ENCODE results near the gene PRR14. TPM values are rescaled to one million over a fixed set of nuclear protein-coding genes. Genes with fewer than 3 reads are reported as not detected.

The PRR14 gene
- total RNA-seq, 2 experiments from 2014 or later = 76.8 to 77.8 TPM

DNA sequence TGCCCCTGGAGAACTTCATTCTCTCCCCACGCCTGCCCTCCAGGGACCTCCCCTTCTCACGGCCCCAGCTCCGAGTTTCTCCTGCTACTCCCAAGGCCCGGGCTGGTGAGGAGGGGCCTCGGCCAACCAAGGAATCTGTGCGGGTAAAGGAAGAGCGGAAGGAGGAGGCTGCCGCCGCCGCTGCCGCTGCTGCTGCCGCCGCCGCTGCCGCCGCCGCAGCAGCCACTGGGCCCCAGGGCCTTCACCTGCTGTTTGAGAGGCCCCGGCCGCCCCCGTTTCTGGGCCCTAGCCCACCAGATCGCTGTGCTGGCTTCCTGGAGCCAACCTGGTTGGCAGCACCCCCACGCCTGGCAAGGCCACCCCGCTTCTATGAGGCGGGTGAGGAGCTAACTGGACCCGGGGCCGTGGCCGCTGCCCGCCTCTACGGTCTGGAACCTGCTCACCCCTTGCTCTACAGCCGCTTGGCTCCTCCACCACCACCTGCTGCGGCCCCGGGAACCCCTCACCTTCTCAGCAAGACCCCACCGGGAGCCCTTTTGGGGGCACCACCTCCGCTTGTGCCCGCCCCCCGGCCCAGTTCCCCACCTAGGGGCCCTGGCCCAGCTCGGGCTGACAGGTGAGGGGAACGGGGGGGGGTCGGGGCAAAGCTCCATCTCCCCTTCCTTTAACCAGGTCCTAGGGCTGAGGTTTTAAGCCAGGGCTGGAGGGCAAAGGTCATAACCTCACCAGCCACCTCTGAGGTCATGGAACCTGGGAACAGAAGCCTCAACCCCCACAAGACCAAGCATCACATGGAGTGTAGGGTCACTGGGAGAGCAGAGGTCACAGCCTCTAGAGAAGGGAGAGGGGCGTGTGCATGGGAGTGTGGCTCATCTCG is 18.5 kb downstream of the PRR14 start:
- DNase-seq (no peak), ATAC-seq (no peak)
- Mint-ChIP-seq H3K27me3 (no peaks in the 10 kb centered on the region), H3K4me3 (no peak overlapping the region), H3K9me3 (ENCODE audit: low read depth) (no peaks in the 10 kb centered on the region), H3K27ac (no peak overlapping the region), H3K36me3 (ENCODE audit: low read depth) (peaks cover 36% of the 10 kb centered on the region), H3K4me1 (peaks cover 2% of the 10 kb centered on the region)
- CTCF ChIA-PET = no interaction called here
- intact Hi-C loops (cut with DNase I, micrococcal nuclease) = no loop called here
- POLR2A ChIA-PET = no interaction called here

DNA sequence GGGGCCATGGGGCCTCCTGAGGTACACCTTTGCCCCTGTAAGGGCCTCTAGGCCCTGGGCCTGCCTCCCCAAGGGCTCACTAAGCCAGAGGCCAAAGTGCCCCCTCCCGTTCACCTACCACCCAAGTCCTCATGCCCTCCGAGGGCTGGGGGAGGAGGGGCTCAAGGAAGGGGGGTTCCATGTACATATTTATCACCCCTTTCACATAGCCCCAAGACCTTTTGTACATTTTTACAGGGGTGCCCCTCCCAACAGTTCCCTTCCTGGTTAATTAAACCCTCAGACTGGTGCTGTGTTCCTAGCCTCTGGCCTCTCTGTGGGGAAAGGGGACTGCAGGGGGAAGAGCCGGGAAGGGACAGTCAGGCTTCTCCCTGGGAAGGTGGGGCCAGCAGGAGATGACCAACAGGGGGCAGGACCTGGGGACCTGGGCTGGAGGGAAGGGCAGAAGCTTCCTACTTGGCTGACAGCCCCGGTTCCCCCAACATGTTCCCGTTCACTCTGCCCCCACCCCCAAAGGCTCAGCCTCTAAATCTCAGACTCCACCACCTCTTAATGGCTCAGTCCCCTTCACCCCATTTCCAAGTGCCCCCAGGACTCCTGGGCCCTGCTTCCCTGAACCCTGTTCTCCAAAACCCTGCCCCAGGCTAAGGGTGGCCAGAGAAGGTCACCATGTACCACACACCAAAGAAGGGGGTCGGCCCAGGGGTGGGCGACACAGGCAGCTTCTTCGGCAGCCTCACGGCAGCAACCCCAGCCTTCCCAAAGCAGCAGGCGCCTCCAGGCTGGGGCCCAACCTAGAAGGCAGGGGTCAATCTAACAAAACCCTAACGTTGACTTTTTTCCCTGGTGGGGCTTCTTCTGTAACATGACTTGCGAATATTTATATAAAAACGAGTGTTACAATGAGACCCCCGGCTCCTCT is 19.4 kb downstream of the PRR14 start:
- POLR2A ChIA-PET = no interaction called here

DNA sequence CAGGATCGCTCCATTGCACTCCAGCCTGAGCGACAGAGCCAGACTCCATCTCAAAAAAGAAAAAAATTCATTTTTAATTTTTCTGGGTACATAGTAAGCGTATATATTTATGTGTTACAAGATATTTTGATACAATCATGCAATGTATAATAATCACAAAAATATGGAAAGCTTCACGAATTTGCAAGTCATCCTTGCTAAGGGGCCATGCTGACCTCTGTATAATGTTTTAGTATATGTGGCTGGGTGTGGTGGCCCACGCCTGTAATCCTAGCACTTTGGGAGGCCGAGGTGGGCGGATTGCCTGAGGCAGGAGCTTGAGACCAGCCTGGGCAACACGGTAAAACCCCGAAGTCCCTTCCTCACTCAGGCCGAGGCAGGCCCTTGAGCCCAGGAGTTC is 24.4 kb downstream of the PRR14 start:
- intact Hi-C loops (cut with DNase I, micrococcal nuclease) = no loop called here
- POLR2A ChIA-PET = no interaction called here
- no peaks in the 10 kb centered on the region for H3K9me3 Mint-ChIP-seq (ENCODE audit: low read depth)

More for the DNA sequence above, 19.4 kb downstream of the PRR14 start:
- Mint-ChIP-seq H3K4me1 (peaks cover 2% of the 10 kb centered on the region), H3K9me3 (ENCODE audit: low read depth) (no peaks in the 10 kb centered on the region), H3K4me3 (no peak overlapping the region), H3K27me3 (no peaks in the 10 kb centered on the region), H3K27ac (no peak overlapping the region), H3K36me3 (ENCODE audit: low read depth) (peaks cover 32% of the 10 kb centered on the region)
- CTCF ChIA-PET = no interaction called here
- DNase-seq (no peak), ATAC-seq (no peak)
- intact Hi-C loops (cut with DNase I, micrococcal nuclease) = no loop called here

DNA sequence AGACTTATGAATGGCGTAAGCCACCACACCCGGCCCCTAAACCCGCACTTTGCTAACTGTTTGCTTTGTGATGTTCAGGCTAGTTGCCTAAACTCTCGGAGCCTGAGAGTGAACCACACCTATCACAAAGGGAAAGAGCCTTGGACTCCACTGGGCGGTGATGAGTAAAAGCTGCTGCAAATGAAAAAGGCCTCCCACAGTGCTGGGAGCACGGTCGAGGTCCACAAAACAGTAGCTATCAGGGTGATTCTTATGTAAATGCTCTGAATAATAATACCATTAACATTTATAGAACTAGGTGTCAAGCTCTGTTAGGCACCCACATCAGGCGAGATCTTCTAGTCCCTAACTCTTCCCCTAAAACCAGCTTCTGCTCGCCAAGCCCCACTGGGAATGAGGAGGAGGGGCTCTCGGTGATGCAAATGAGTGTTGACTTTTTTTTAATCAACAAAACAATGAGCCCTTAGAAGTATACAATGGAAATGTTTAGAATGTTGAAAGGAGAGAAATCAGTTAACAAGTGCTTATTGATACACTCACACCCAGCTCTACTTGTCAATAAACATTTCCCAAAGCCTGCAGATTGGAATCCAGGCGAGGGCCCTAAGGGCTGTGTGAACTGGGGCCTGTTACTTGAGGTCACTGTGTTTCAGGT is 27.3 kb downstream of the PRR14 start:
- H3K27ac Mint-ChIP-seq = no peak overlapping the region
- CTCF ChIA-PET = interaction anchor here (0.6 to 1.2 kb wide), 2 partner anchors 15 to 33 kb away, joined by 3 to 7 read pairs; no protein-coding TSS in a partner anchor
- no peaks in the 10 kb centered on the region for H3K36me3 Mint-ChIP-seq (ENCODE audit: low read depth)
- no peaks in the 10 kb centered on the region for H3K27me3 Mint-ChIP-seq
- intact Hi-C loops (cut with DNase I, micrococcal nuclease) = no loop called here
- no peak overlapping the region for H3K4me3 Mint-ChIP-seq
- ATAC-seq (no peak), DNase-seq (no peak)
- H3K9me3 Mint-ChIP-seq (ENCODE audit: low read depth) = no peaks in the 10 kb centered on the region
- no peaks in the 10 kb centered on the region for H3K4me1 Mint-ChIP-seq
- POLR2A ChIA-PET = interaction anchor here (0.6 kb wide), 1 partner anchor 87 kb away, joined by 3 read pairs; no protein-coding TSS in a partner anchor

More for the DNA sequence above, 24.4 kb downstream of the PRR14 start:
- H3K27ac Mint-ChIP-seq = no peak overlapping the region
- CTCF ChIA-PET = no interaction called here
- DNase-seq = no peak
- no peak overlapping the region for H3K4me3 Mint-ChIP-seq
- no peak for ATAC-seq
- H3K36me3 Mint-ChIP-seq (ENCODE audit: low read depth) = peaks cover 9% of the 10 kb centered on the region
- no peaks in the 10 kb centered on the region for H3K4me1 Mint-ChIP-seq
- H3K27me3 Mint-ChIP-seq = no peaks in the 10 kb centered on the region

DNA sequence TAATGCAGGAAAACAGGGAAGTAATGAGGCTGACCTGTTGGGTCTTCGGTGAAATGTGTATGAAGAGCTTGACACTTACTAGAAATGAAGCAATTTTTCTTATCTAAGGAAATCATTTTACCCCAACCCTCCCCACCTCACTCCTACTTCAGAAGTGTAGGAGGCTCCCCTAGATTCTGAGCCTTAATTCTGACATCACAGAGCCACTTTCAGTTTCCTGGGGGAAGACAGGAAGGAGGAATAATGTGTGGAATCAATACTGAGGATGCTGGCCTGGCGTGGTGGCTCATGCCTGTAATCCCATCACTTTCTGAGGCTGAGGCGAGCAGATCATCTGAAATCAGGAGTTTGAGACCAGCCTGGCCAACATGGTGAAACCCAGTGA is 27.8 kb downstream of the PRR14 start:
- Mint-ChIP-seq H3K27ac (no peak overlapping the region), H3K4me3 (no peak overlapping the region), H3K9me3 (ENCODE audit: low read depth) (no peaks in the 10 kb centered on the region), H3K27me3 (no peaks in the 10 kb centered on the region), H3K4me1 (no peaks in the 10 kb centered on the region), H3K36me3 (ENCODE audit: low read depth) (no peaks in the 10 kb centered on the region)
- ATAC-seq (no peak), DNase-seq (no peak)
- CTCF ChIA-PET = interaction anchor here (0.6 to 1.2 kb wide), 2 partner anchors 15 to 33 kb away, joined by 3 to 7 read pairs; no protein-coding TSS in a partner anchor
- POLR2A ChIA-PET = no interaction called here
- intact Hi-C loops (cut with DNase I, micrococcal nuclease) = no loop called here

DNA sequence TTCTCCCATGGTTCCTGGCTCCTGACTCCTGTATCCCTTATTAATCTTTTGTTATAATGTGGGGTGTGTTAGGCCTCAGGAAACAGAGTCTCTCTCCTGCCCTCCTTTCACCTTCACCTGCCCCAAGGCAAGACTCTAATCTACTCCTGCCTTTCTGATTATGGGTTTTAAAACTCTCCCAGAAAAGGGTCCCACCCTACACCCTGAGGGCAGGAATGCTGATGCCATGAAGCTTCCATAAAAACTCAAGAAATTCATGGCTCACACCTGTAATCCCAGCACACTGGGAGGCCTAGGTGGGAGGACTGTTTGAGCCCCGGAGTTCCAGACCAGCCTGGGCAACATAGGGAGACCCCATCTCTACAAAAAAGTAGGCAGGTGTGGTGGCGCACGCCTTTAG is 29.6 kb downstream of the PRR14 start:
- H3K27me3 Mint-ChIP-seq = no peaks in the 10 kb centered on the region
- DNase-seq = no peak
- H3K4me3 Mint-ChIP-seq = no peak overlapping the region
- POLR2A ChIA-PET = no interaction called here
- CTCF ChIA-PET = interaction anchor here (0.8 to 1.0 kb wide), 2 partner anchors 89 to 134 kb away, joined by 3 to 4 read pairs; no protein-coding TSS in a partner anchor
- H3K36me3 Mint-ChIP-seq (ENCODE audit: low read depth) = no peaks in the 10 kb centered on the region
- H3K27ac Mint-ChIP-seq = no peak overlapping the region
- no peaks in the 10 kb centered on the region for H3K9me3 Mint-ChIP-seq (ENCODE audit: low read depth)
- intact Hi-C loops (cut with DNase I, micrococcal nuclease) = no loop called here
- no peak for ATAC-seq
- no peaks in the 10 kb centered on the region for H3K4me1 Mint-ChIP-seq

DNA sequence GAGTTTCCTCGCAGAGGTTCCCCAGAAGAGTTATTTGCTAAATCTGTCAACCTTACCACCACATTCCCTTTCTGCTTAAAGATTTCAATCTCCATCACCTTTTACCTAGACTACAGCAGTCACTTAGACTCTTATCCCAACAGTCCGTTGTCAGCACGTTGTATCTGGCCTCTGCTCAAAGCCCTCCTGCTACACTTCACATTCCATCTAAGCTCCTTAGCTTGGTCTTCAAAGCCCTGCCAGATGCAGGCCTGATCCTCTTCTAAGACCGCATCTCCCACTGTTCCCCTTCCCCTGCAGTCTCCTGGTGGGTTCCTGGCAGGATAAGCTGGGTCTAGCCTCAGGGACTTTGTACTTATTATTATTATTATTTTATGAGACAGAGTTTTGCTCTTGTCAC is 37.9 kb downstream of the PRR14 start:
- POLR2A ChIA-PET = no interaction called here
- ATAC-seq (no peak), DNase-seq (no peak)
- H3K4me1 Mint-ChIP-seq = peaks cover 2% of the 10 kb centered on the region
- no peak overlapping the region for H3K27ac Mint-ChIP-seq
- H3K4me3 Mint-ChIP-seq = no peak overlapping the region
- intact Hi-C loops (cut with DNase I, micrococcal nuclease) = no loop called here
- CTCF ChIA-PET = interaction anchor here (0.7 to 2.1 kb wide), 3 partner anchors 9 to 321 kb away, joined by 4 to 7 read pairs (median 5); no protein-coding TSS in a partner anchor
- no peaks in the 10 kb centered on the region for H3K36me3 Mint-ChIP-seq (ENCODE audit: low read depth)
- no peaks in the 10 kb centered on the region for H3K9me3 Mint-ChIP-seq (ENCODE audit: low read depth)
- no peaks in the 10 kb centered on the region for H3K27me3 Mint-ChIP-seq

DNA sequence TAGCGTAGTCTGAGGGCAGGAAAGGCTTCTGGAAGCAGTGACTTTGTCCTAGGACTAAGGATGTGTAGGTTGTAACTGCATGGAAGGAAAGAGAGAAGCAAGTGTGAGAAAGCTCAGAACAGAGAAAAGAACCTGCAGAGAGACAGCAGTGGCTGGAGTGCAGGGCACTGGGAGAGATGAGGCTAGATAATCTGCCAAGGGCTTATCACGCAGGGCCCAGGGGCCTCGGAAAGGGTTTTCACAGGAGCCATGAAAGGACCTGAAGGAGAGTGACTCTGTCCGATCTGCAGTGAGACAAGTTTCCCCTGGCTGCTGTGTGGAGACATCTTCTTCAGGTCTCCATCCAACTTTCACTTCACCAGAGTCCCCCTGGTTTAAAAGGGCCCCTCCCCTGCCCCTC is 41.1 kb downstream of the PRR14 start:
- intact Hi-C loops (cut with DNase I, micrococcal nuclease) = no loop called here
- Mint-ChIP-seq H3K9me3 (ENCODE audit: low read depth) (no peaks in the 10 kb centered on the region), H3K4me3 (no peak overlapping the region), H3K27ac (no peak overlapping the region), H3K4me1 (peaks cover 9% of the 10 kb centered on the region), H3K27me3 (no peaks in the 10 kb centered on the region), H3K36me3 (ENCODE audit: low read depth) (no peaks in the 10 kb centered on the region)
- ChIA-PET CTCF (interaction anchor here (0.6 to 3.4 kb wide), 3 partner anchors 25 to 163 kb away, joined by 3 to 20 read pairs (median 4); no protein-coding TSS in a partner anchor), POLR2A (no interaction called here)
- ATAC-seq = no peak
- no peak for DNase-seq

DNA sequence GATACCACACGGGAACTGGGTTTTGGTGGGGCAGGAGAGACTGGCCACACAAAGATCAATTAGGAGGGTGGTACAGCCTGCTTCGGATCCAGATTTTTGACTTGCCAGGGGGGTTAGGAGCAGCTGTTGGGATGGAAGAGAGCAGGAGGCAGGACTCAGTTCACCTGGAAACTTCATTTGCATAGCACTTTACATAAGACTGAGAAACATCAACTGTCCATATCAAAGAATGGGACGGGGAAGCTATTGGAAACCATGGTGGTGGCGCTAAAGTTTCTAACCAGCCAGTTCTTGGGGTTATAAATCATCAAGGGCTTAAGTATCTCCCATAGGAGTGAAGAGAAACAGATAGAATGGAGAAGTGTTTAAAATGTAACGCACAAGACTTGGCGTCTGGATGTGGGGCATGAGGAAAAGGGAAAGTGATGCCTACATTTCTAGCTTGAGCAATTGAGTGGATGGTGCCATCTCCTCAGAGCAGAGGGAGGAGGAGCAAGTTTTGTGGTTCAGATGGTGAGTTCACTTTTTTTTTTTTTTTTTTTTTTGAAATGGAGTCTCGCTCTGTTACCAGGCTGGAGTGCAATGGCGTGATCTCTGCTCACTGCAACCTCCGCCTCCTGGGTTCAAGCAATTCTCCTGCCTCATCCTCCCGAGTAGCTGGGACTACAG is 41.8 kb downstream of the PRR14 start:
- DNase-seq = no peak
- CTCF ChIA-PET = interaction anchor here (0.6 to 3.9 kb wide), 7 partner anchors 14 to 145 kb away, joined by 3 to 35 read pairs (median 4); partner anchors contain the start of gene FBRS
- no peak overlapping the region for H3K27ac Mint-ChIP-seq
- no peaks in the 10 kb centered on the region for H3K36me3 Mint-ChIP-seq (ENCODE audit: low read depth)
- POLR2A ChIA-PET = no interaction called here
- intact Hi-C loops (cut with DNase I, micrococcal nuclease) = no loop called here
- H3K27me3 Mint-ChIP-seq = no peaks in the 10 kb centered on the region
- peaks cover 15% of the 10 kb centered on the region for H3K4me1 Mint-ChIP-seq
- no peak overlapping the region for H3K4me3 Mint-ChIP-seq
- no peak for ATAC-seq
- no peaks in the 10 kb centered on the region for H3K9me3 Mint-ChIP-seq (ENCODE audit: low read depth)

DNA sequence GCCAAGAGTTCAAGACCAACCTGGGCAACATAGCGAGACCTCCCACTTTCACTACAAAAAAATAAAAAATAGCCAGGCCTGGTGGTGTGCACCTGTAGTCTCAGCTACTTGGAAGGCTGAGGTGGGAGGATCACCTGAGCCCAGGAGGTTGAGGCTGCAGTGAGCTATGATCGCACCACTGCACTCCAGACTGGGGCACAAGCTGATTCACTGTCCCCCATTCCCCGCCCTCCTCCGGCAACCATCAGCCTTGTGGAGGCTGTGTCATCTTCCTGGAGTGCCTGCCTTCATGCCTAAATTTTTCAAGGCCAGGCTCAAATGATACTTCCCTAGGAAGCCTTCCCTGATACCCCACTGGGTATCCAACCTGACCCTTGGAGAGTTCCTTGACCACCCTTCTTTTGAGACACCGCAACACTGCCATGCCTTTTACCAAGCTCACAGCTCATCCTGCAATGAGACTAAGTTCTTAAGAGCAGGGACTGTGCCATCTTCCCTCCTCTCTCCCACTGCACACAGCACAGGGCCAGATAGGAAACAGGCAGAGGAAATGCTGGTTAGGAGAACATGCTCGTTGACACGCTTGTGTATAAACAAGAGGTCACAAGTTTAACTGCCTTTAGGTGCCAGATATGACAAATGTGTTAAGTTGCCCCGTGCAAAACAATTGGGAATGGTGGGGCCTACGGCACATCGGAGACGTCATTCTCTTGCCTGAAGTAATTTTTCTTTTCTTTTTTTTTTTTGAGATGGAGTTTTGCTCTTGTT is 44.4 kb downstream of the PRR14 start:
- CTCF ChIA-PET = interaction anchor here (0.5 to 3.9 kb wide), 11 partner anchors 12 to 879 kb away, joined by 3 to 35 read pairs (median 4); partner anchors contain the start of genes DCTPP1, FBRS, PHKG2 and PRR14
- Mint-ChIP-seq H3K4me3 (no peak overlapping the region), H3K27ac (no peak overlapping the region), H3K36me3 (ENCODE audit: low read depth) (peaks cover 12% of the 10 kb centered on the region), H3K4me1 (peaks cover 26% of the 10 kb centered on the region), H3K9me3 (ENCODE audit: low read depth) (no peaks in the 10 kb centered on the region), H3K27me3 (no peaks in the 10 kb centered on the region)
- intact Hi-C loops (cut with DNase I, micrococcal nuclease) = loop anchor here (1.0 to 5.0 kb wide), 3 partner anchors 35 to 603 kb away; partner anchors contain the start of genes TBX6 (in 1 of the 2) and ZNF764 (in 1 of the 2)
- ATAC-seq (no peak), DNase-seq (no peak)
- POLR2A ChIA-PET = interaction anchor here (0.6 to 1.3 kb wide), 3 partner anchors 20 to 36 kb away, joined by 3 to 9 read pairs (median 3); no protein-coding TSS in a partner anchor
